Suprapubic skin (tissue), 4 donors: ENCODE data around the gene PRAME.

Experiments used
- CTCF ChIP-seq, 2 donors: fragments of 200-600 bp in 1 of 2; fragments of 450-650 bp in 1 of 2; sonication (generic) in 1 of 2; IDR thresholded peaks; one replicate each; pipeline ENCODE4 v1.5.1; 2016 to 2019; ENCODE audit warnings: antibody characterized with exemption in 2 of 2, mild to moderate bottlenecking in 1 of 2, moderate library complexity in 1 of 2
- EP300 ChIP-seq: sonication (generic); formaldehyde crosslinking; IDR thresholded peaks from one replicate; pipeline ENCODE4 v1.6.1; 2017; ENCODE audit warnings: antibody characterized with exemption
- POLR2A ChIP-seq, 2 donors: fragments of 450-650 bp; IDR thresholded peaks; one replicate each; pipeline ENCODE4 v1.6.1; 2017; ENCODE audit warnings: antibody characterized with exemption in 2 of 2, mild to moderate bottlenecking in 2 of 2, moderate library complexity in 2 of 2
- POLR2AphosphoS5 ChIP-seq, 3 donors: sonication (generic); formaldehyde crosslinking; IDR thresholded peaks; one replicate each; pipeline ENCODE4 v1.6.1; 2017; ENCODE audit warnings: antibody characterized with exemption in 3 of 3

- TF ChIP-seq POLR2AphosphoS5 (IDR thresholded peaks at IDR 0.05), result no peak
- TF ChIP-seq CTCF (IDR thresholded peaks at IDR 0.05), result no peak
- TF ChIP-seq EP300, result no peak
- no peak for TF ChIP-seq POLR2A (IDR thresholded peaks at IDR 0.05)
These were observed 14.0 kb downstream of the PRAME start for GRCh38 chr22:22545084-22545483.
